ENCODE results near the gene DMXL2. TPM values are rescaled to one million over a fixed set of nuclear protein-coding genes. Genes with fewer than 3 reads are reported as not detected.

Gene DMXL2
- total RNA-seq, 1 donor from 2014 or later, result 55.2 TPM

DNA sequence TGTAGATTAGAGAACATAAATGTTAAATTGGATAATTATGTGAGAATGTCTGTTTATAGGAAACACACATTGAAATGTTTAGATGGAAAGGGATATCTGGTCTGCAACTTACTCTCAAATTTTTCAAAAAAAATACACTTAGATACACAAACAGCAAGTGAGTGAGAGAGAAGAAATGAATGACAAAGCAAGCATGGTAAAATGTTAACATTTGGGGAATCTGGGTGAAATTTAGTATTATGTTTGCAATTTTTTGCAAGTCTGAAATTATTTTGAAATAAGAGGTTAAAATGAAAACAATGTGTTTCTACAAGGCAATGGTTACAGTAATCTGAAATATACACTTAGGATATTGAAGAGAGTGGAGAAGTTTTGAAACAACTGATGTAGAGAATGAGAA is 146.8 kb downstream of the DMXL2 start:
- H3K27me3 ChIP-seq, result no peaks in the 10 kb centered on the region
- DNase-seq (no peak), ATAC-seq (no peak)
- no peak overlapping the region for H3K27ac ChIP-seq
- H3K36me3 ChIP-seq, result peaks cover 35% of the 10 kb centered on the region
- TF ChIP-seq, protein P1, sequence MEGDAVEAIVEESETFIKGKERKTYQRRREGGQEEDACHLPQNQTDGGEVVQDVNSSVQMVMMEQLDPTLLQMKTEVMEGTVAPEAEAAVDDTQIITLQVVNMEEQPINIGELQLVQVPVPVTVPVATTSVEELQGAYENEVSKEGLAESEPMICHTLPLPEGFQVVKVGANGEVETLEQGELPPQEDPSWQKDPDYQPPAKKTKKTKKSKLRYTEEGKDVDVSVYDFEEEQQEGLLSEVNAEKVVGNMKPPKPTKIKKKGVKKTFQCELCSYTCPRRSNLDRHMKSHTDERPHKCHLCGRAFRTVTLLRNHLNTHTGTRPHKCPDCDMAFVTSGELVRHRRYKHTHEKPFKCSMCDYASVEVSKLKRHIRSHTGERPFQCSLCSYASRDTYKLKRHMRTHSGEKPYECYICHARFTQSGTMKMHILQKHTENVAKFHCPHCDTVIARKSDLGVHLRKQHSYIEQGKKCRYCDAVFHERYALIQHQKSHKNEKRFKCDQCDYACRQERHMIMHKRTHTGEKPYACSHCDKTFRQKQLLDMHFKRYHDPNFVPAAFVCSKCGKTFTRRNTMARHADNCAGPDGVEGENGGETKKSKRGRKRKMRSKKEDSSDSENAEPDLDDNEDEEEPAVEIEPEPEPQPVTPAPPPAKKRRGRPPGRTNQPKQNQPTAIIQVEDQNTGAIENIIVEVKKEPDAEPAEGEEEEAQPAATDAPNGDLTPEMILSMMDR (IDR thresholded peaks at IDR 0.05), result no peak
- H3K4me1 ChIP-seq, result no peaks in the 10 kb centered on the region
- H3K4me3 ChIP-seq, result no peak overlapping the region
- intact Hi-C loops (cut with DNase I), result no loop called here
- no peaks in the 10 kb centered on the region for H3K9me3 ChIP-seq

GRCh38 chr15:51470512-51470911 is 152.1 kb downstream of the DMXL2 start:
- no peaks in the 10 kb centered on the region for H3K27me3 ChIP-seq
- peaks cover 37% of the 10 kb centered on the region for H3K36me3 ChIP-seq
- no peaks in the 10 kb centered on the region for H3K4me1 ChIP-seq
- H3K4me3 ChIP-seq, result no peak overlapping the region
- intact Hi-C loops (cut with DNase I), result no loop called here
- H3K9me3 ChIP-seq, result no peaks in the 10 kb centered on the region
- ATAC-seq (no peak), DNase-seq (no peak)
- TF ChIP-seq, protein P1 (IDR thresholded peaks at IDR 0.05), result no peak
- H3K27ac ChIP-seq, result no peak overlapping the region

GRCh38 chr15:51460796-51461195 is 161.8 kb downstream of the DMXL2 start:
- TF ChIP-seq, protein P1 (IDR thresholded peaks at IDR 0.05), result no peak

GRCh38 chr15:51450001-51450400 is 172.6 kb downstream of the DMXL2 start:
- no peaks in the 10 kb centered on the region for H3K4me1 ChIP-seq
- no peak overlapping the region for H3K27ac ChIP-seq
- TF ChIP-seq, protein P1 (IDR thresholded peaks at IDR 0.05), result no peak
- H3K27me3 ChIP-seq, result no peaks in the 10 kb centered on the region
- intact Hi-C loops (cut with DNase I), result no loop called here
- no peak overlapping the region for H3K4me3 ChIP-seq
- H3K9me3 ChIP-seq, result no peaks in the 10 kb centered on the region
- ATAC-seq (no peak), DNase-seq (no peak)
- H3K36me3 ChIP-seq, result peaks cover 63% of the 10 kb centered on the region

More at GRCh38 chr15:51460796-51461195, 161.8 kb downstream of the DMXL2 start:
- H3K27ac ChIP-seq, result no peak overlapping the region
- no peaks in the 10 kb centered on the region for H3K4me1 ChIP-seq
- no peak overlapping the region for H3K4me3 ChIP-seq
- no peak for DNase-seq
- ATAC-seq, result no peak
- no peaks in the 10 kb centered on the region for H3K27me3 ChIP-seq
- no peaks in the 10 kb centered on the region for H3K9me3 ChIP-seq
- intact Hi-C loops (cut with DNase I), result no loop called here
- peaks cover 78% of the 10 kb centered on the region for H3K36me3 ChIP-seq

DNA sequence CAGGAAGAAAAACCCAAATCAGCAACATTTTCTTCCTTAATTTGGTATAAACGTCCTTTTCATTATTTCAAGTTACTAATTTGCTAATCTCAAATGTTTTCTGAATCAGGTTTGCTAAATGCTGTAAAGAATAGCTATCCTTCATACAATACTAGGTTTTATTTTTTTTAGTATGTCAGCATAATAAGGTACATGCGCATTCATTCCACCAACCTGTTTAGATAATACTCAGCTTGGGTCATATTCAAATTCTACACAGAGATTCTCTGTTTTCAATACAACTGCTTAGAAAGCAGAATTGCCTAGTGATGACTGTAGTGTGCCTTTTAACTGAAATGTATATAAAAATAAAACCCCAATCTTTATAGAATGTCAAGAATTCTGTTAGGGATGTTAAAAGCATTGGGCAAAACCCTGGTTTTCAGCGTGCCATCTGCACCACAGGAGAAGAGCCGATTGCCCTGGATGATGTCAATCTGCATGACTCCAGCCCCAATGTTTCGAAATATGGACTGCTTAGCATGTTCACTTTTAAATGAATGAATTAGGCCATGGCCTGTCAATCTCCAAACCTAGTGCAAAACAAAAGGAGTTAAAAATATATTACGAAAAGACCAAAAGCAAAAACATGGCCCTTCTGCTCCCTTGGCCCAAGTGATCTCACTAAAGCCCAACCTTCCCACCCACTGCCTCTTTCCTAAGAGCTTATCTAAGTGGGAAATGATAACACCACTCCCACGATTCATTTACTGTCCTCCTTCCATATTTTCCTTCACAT is 173.8 kb downstream of the DMXL2 start:
- Histone ChIP-seq H3K4me3 (no peak overlapping the region), H3K9me3 (no peaks in the 10 kb centered on the region), H3K36me3 (peaks cover 54% of the 10 kb centered on the region), H3K27me3 (no peaks in the 10 kb centered on the region), H3K27ac (no peak overlapping the region), H3K4me1 (no peaks in the 10 kb centered on the region)
- intact Hi-C loops (cut with DNase I), result no loop called here
- DNase-seq (no peak), ATAC-seq (no peak)
- TF ChIP-seq, protein P1 (IDR thresholded peaks at IDR 0.05), result no peak

Measured in upper lobe of right lung (tissue), 1 donor.